PC-9 (cell line): ENCODE results near the gene MGLL. TPM values are rescaled to one million over a fixed set of nuclear protein-coding genes. Genes with fewer than 3 reads are reported as not detected.

Source experiments
- BruUV-seq: library from RNA; stranded (reverse); fragments of 400-500 nt; replicated peaks from 2 replicates; lab custom pipeline; 2021; lab: Mats Ljungman, UMichigan
- CTCF ChIA-PET: fragments of 300-600 bp; sonication (Branson Sonifier 250); formaldehyde crosslinking; loops from one replicate; lab custom pipeline; 2022; ENCODE audit warnings: antibody characterized with exemption; lab: Charles Lee
- POLR2A ChIA-PET: fragments of 300-600 bp; sonication (Branson Sonifier 250); formaldehyde crosslinking; loops from one replicate; lab custom pipeline; 2022; ENCODE audit warnings: antibody characterized with exemption; ENCODE audit not compliant: unreplicated experiment; lab: Charles Lee
- DNase-seq, 2 experiments: peaks; one replicate each; pipeline versions ENCODE4 v3.0.0 to v3.0.0-alpha.2; 2015 to 2022; ENCODE audit warnings: mixed read lengths in 1 of 2
- H2AFZ ChIP-seq: fragments of 200-600 bp; sonication (generic); 2 replicates; pipeline ENCODE4 v1.8.1; 2017; ENCODE audit warnings: antibody characterized with exemption
- H3F3A ChIP-seq: fragments of 200-600 bp; sonication (generic); 2 replicates; pipeline ENCODE4 v1.8.1; 2017; ENCODE audit warnings: antibody characterized with exemption, mild to moderate bottlenecking, low read depth; ENCODE audit not compliant: insufficient read depth
- H3K27ac ChIP-seq: fragments of 200-600 bp; sonication (generic); 2 replicates; pipeline ENCODE4 v1.6.1; 2016; ENCODE audit warnings: mixed run types
- H3K27me3 ChIP-seq: fragments of 200-600 bp; sonication (generic); 2 replicates; pipeline ENCODE4 v1.6.1; 2016; ENCODE audit warnings: low read depth, mixed run types; ENCODE audit not compliant: insufficient read depth
- H3K36me3 ChIP-seq: fragments of 200-600 bp; sonication (generic); 2 replicates; pipeline ENCODE4 v1.6.1; 2016; ENCODE audit warnings: low read depth, mixed run types
- H3K4me1 ChIP-seq: fragments of 200-600 bp; sonication (generic); replicated peaks from 2 replicates; pipeline ENCODE4 v1.6.1; 2016; ENCODE audit warnings: mixed run types; ENCODE audit not compliant: insufficient read depth
- H3K4me2 ChIP-seq: fragments of 200-600 bp; sonication (generic); 2 replicates; pipeline ENCODE4 v1.6.1; 2017; ENCODE audit warnings: mixed run types
- H3K4me3 ChIP-seq: fragments of 200-600 bp; sonication (generic); 2 replicates; pipeline ENCODE4 v1.6.1; 2016; ENCODE audit warnings: mixed run types
- H3K79me2 ChIP-seq: fragments of 200-600 bp; sonication (generic); 2 replicates; pipeline ENCODE4 v1.6.1; 2017; ENCODE audit warnings: low read depth, mixed run types
- H3K9me2 ChIP-seq: fragments of 200-600 bp; sonication (generic); 2 replicates; pipeline ENCODE4 v1.8.1; 2017; ENCODE audit warnings: mild to moderate bottlenecking; ENCODE audit not compliant: insufficient read depth
- H3K9me3 ChIP-seq: fragments of 200-600 bp; sonication (generic); 2 replicates; pipeline ENCODE4 v1.8.1; 2016; ENCODE audit warnings: low read depth; ENCODE audit not compliant: insufficient read depth
- H4K20me1 ChIP-seq: fragments of 200-600 bp; sonication (generic); 2 replicates; pipeline ENCODE4 v1.8.1; 2017; ENCODE audit not compliant: insufficient read depth
- EZH2 ChIP-seq: fragments of 200-600 bp; sonication (generic); IDR thresholded peaks from 2 replicates; pipeline ENCODE4 v1.8.0; 2017; ENCODE audit warnings: antibody characterized with exemption, low read depth
- intact Hi-C: fragments of 100-400 bp; cut with micrococcal nuclease; formaldehyde crosslinking; loops from one replicate; pipeline ENCODE4 v1.10.0; 2022; ENCODE audit not compliant: unreplicated experiment
- total RNA-seq: library from RNA; stranded (reverse); gene quantifications from 2 replicates; pipeline ENCODE4 v1.2.3, GENCODE V29; 2021
- TF ChIP-seq, protein P1 (sequence below): fragments of 200-600 bp; sonication (generic); conservative IDR thresholded peaks from 2 replicates; pipeline ENCODE4 v1.6.1; 2017; ENCODE audit warnings: mixed run types, antibody characterized with exemption, mild to moderate bottlenecking, moderate library complexity

Gene MGLL
- total RNA-seq, 1 experiment from 2014 or later, result 30.7 TPM

DNA sequence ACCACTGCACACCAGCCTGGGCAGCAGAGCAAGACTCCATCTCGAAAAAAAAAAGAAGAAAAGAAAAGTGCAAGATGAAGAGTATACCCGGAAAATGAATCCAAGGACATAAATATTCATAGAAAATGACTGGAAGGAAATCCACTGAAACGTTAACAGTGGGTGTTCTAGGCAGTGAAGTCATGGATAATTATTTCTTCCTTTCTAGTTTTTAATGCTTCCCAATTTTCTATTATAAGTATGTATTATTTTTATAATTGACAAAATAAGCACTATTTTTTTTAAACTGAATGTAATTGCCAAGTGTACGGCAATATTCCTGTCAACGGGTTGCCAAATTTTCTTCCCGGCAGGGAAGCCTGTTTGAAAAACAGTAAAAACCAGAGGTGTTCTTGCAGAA, 37.4 kb upstream of the MGLL start:
- Histone ChIP-seq H3F3A (no peaks in the 10 kb centered on the region), H3K79me2 (no peaks in the 10 kb centered on the region), H4K20me1 (no peaks in the 10 kb centered on the region), H3K4me3 (no peak overlapping the region), H3K4me1 (no peaks in the 10 kb centered on the region), H3K27ac (no peak overlapping the region), H3K27me3 (no peaks in the 10 kb centered on the region), H2AFZ (no peak overlapping the region), H3K4me2 (no peak overlapping the region), H3K36me3 (no peaks in the 10 kb centered on the region), H3K9me3 (no peaks in the 10 kb centered on the region), H3K9me2 (no peaks in the 10 kb centered on the region)
- intact Hi-C loops, result no loop called here
- no TSS peak for BruUV-seq
- POLR2A ChIA-PET, result no interaction called here
- DNase-seq, result no peak
- CTCF ChIA-PET, result interaction anchor here (0.6 kb wide), 1 partner anchor 29 kb away, joined by 4 read pairs; no protein-coding TSS in a partner anchor
- TF ChIP-seq, protein P1, sequence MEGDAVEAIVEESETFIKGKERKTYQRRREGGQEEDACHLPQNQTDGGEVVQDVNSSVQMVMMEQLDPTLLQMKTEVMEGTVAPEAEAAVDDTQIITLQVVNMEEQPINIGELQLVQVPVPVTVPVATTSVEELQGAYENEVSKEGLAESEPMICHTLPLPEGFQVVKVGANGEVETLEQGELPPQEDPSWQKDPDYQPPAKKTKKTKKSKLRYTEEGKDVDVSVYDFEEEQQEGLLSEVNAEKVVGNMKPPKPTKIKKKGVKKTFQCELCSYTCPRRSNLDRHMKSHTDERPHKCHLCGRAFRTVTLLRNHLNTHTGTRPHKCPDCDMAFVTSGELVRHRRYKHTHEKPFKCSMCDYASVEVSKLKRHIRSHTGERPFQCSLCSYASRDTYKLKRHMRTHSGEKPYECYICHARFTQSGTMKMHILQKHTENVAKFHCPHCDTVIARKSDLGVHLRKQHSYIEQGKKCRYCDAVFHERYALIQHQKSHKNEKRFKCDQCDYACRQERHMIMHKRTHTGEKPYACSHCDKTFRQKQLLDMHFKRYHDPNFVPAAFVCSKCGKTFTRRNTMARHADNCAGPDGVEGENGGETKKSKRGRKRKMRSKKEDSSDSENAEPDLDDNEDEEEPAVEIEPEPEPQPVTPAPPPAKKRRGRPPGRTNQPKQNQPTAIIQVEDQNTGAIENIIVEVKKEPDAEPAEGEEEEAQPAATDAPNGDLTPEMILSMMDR, result no peak

- H3F3A ChIP-seq, result no peaks in the 10 kb centered on the region
- H3K27me3 ChIP-seq, result no peaks in the 10 kb centered on the region
- no peaks in the 10 kb centered on the region for H4K20me1 ChIP-seq
- POLR2A ChIA-PET, result no interaction called here
- H3K9me2 ChIP-seq, result no peaks in the 10 kb centered on the region
- CTCF ChIA-PET, result interaction anchor here (0.6 kb wide), 2 partner anchors 28 to 107 kb away, joined by 3 to 4 read pairs; no protein-coding TSS in a partner anchor
- no peak for DNase-seq
- H3K9me3 ChIP-seq, result no peaks in the 10 kb centered on the region
- H3K79me2 ChIP-seq, result no peaks in the 10 kb centered on the region
- H2AFZ ChIP-seq, result no peak overlapping the region
- intact Hi-C loops, result no loop called here
- no peaks in the 10 kb centered on the region for H3K4me1 ChIP-seq
- H3K4me2 ChIP-seq, result no peak overlapping the region
- TF ChIP-seq, protein P1, result no peak
- TF ChIP-seq EZH2, result no peak
- no peaks in the 10 kb centered on the region for H3K36me3 ChIP-seq
- H3K4me3 ChIP-seq, result no peak overlapping the region
- no peak overlapping the region for H3K27ac ChIP-seq
- BruUV-seq, result no TSS peak
These were observed 36.6 kb upstream of the MGLL start for GRCh38 chr3:127858937-127859336.

DNA sequence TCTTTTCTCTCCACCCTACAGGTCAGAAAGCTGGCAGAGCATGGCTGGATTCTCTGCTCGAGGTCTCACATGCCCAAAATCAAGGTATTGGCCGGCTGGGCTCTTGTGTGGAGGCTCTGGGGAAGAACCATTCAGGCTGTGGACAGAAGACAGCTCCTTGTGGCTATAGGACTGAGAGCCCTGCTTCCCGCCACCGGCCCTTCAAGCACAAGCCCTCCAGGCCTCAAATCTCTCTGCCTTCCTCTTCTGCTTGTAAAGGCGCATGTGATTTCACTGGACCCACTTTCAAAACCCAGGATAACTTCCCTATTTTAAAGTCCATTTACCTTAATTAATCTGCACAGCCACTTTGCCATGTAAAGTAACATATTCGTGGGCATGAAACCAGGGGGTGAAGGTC, 36.2 kb upstream of the MGLL start:
- Histone ChIP-seq H3K9me3 (no peaks in the 10 kb centered on the region), H2AFZ (no peak overlapping the region), H3K79me2 (no peaks in the 10 kb centered on the region), H3K9me2 (no peaks in the 10 kb centered on the region), H3K27ac (no peak overlapping the region), H3K27me3 (no peaks in the 10 kb centered on the region), H3K4me3 (no peak overlapping the region), H3K36me3 (no peaks in the 10 kb centered on the region), H3F3A (no peaks in the 10 kb centered on the region), H4K20me1 (no peaks in the 10 kb centered on the region), H3K4me1 (no peaks in the 10 kb centered on the region), H3K4me2 (no peak overlapping the region)
- POLR2A ChIA-PET, result no interaction called here
- intact Hi-C loops, result no loop called here
- CTCF ChIA-PET, result no interaction called here
- TF ChIP-seq, protein P1, result no peak
- TF ChIP-seq EZH2, result no peak
- no peak for DNase-seq
- BruUV-seq, result no TSS peak
